ENCODE measurements around the gene HOXD9. TPM values are rescaled to one million over a fixed set of nuclear protein-coding genes. Genes with fewer than 3 reads are reported as not detected.

HOXD9 gene
- total RNA-seq, 2 experiments from 2014 or later: not detected

GRCh38 chr2:176138923-176139660 lies 16.6 kb downstream of the HOXD9 start:
- TF ChIP-seq EZH2phosphoT487 (IDR thresholded peaks at IDR 0.05; ENCODE audit: borderline replicate concordance, low read depth, low read length) (no peak), CTCF (conservative IDR thresholded peaks at IDR 0.05; ENCODE audit: low read length) (no peak)
- no peak for DNase-seq (ENCODE audit: low spot score)
- CTCF ChIA-PET (ENCODE audit: unreplicated experiment): no interaction called here
- Histone ChIP-seq H3K79me2 (ENCODE audit: insufficient read depth, low read depth, low read length) (no peaks in the 10 kb centered on the region), H3K4me2 (ENCODE audit: low read length) (no peak overlapping the region), H3K9me2 (ENCODE audit: insufficient read depth, low read length) (no peaks in the 10 kb centered on the region), H3K9me3 (ENCODE audit: low read length) (no peaks in the 10 kb centered on the region), H3K27ac (ENCODE audit: low read depth, low read length, poor library complexity, severe bottlenecking) (no peak overlapping the region), H4K20me1 (ENCODE audit: insufficient read depth, low read length) (no peaks in the 10 kb centered on the region), H3K36me3 (ENCODE audit: insufficient read depth, low read length) (no peaks in the 10 kb centered on the region), H2AFZ (ENCODE audit: low read length) (no peak overlapping the region), H3K4me1 (ENCODE audit: insufficient read depth, low read length, poor library complexity, severe bottlenecking) (peaks cover 3% of the 10 kb centered on the region), H3K4me3 (ENCODE audit: low read depth, low read length, poor library complexity, severe bottlenecking) (no peak overlapping the region)
- POLR2A ChIA-PET: interaction anchor here (0.6 kb wide), 1 partner anchor 517 kb away, joined by 4 read pairs; no protein-coding TSS in a partner anchor
- no TSS peak for BruUV-seq (replicated peaks)
- intact Hi-C loops (cut with micrococcal nuclease; ENCODE audit: unreplicated experiment): no loop called here

GRCh38 chr2:176139661-176140512 lies 17.4 kb downstream of the HOXD9 start:
- Histone ChIP-seq H3K27ac (ENCODE audit: low read depth, low read length, poor library complexity, severe bottlenecking) (no peak overlapping the region), H3K9me2 (ENCODE audit: insufficient read depth, low read length) (no peaks in the 10 kb centered on the region), H3K4me1 (ENCODE audit: insufficient read depth, low read length, poor library complexity, severe bottlenecking) (peaks cover 3% of the 10 kb centered on the region), H3K79me2 (ENCODE audit: insufficient read depth, low read depth, low read length) (no peaks in the 10 kb centered on the region), H4K20me1 (ENCODE audit: insufficient read depth, low read length) (no peaks in the 10 kb centered on the region), H3K36me3 (ENCODE audit: insufficient read depth, low read length) (no peaks in the 10 kb centered on the region), H2AFZ (ENCODE audit: low read length) (no peak overlapping the region), H3K4me3 (ENCODE audit: low read depth, low read length, poor library complexity, severe bottlenecking) (no peak overlapping the region), H3K9me3 (ENCODE audit: low read length) (no peaks in the 10 kb centered on the region), H3K4me2 (ENCODE audit: low read length) (peak overlapping the region; percentile 67; the same call in 1 of the 2 replicates)
- no peak for DNase-seq (ENCODE audit: low spot score)
- BruUV-seq (replicated peaks): no TSS peak
- no peak for TF ChIP-seq EZH2phosphoT487 (IDR thresholded peaks at IDR 0.05; ENCODE audit: borderline replicate concordance, low read depth, low read length)
- no peak for TF ChIP-seq CTCF (conservative IDR thresholded peaks at IDR 0.05; ENCODE audit: low read length)
- intact Hi-C loops (cut with micrococcal nuclease; ENCODE audit: unreplicated experiment): loop anchor here (1.0 kb wide), 2 partner anchors 315 to 512 kb away; no protein-coding TSS in a partner anchor
- ChIA-PET POLR2A (interaction anchor here (1.0 kb wide), 1 partner anchor 315 kb away, joined by 3 read pairs; no protein-coding TSS in a partner anchor), CTCF (ENCODE audit: unreplicated experiment) (interaction anchor here (0.6 to 0.7 kb wide), 5 partner anchors 45 to 374 kb away, joined by 3 to 14 read pairs (median 3); no protein-coding TSS in a partner anchor)
